Skeletal muscle satellite cell (primary cell): ENCODE data around the gene PRRC2B.

ENCODE experiments used
- H3K27me3 ChIP-seq: 2 replicates; pipeline ENCODE4 v1.7.0; 2013; ENCODE audit warnings: low read length; ENCODE audit not compliant: control insufficient read depth, insufficient read depth
- H3K36me3 ChIP-seq: 2 replicates; pipeline ENCODE4 v1.7.0; 2013; ENCODE audit warnings: mild to moderate bottlenecking, control low read depth, low read length; ENCODE audit not compliant: insufficient read depth
- H3K4me1 ChIP-seq: 2 replicates; pipeline ENCODE4 v1.7.0; 2013; ENCODE audit warnings: low read length; ENCODE audit not compliant: control insufficient read depth, insufficient read depth
- H3K4me2 ChIP-seq: 2 replicates; pipeline ENCODE4 v1.7.0; 2013; ENCODE audit warnings: mild to moderate bottlenecking, low read length
- H3K4me3 ChIP-seq: 2 replicates; pipeline ENCODE4 v1.7.0; 2013; ENCODE audit warnings: low read length
- H3K9ac ChIP-seq: 2 replicates; pipeline ENCODE4 v1.7.0; 2013; ENCODE audit warnings: mild to moderate bottlenecking, low read depth, low read length, moderate library complexity
- H3K9me3 ChIP-seq: replicated peaks from 2 replicates; pipeline ENCODE4 v1.7.0; 2013; ENCODE audit warnings: mild to moderate bottlenecking, control low read depth, low read length

The PRRC2B gene

DNA sequence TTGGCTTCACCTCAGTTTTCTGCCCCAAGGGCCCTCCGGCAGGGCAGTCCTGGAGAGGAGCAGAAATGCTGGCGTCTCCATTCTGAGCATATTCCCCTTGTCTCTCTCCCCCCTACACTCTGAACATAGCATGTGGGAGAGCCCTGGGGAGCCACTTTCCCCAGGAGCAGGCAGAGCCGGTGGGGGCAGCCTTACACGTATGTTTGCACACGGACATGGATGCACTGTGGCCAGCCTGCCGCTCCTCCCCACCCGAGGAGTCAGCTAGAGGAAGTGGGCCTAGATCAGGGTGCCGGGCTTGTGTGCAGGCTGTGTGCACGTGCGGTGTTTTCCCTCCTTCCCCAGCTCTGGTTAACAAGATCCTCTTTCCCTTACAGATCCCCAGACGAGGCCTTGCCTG, 83.5 kb downstream of the PRRC2B start:
- H3K4me3 ChIP-seq = no peak overlapping the region
- no peaks in the 10 kb centered on the region for H3K27me3 ChIP-seq
- peaks cover 94% of the 10 kb centered on the region for H3K36me3 ChIP-seq

DNA sequence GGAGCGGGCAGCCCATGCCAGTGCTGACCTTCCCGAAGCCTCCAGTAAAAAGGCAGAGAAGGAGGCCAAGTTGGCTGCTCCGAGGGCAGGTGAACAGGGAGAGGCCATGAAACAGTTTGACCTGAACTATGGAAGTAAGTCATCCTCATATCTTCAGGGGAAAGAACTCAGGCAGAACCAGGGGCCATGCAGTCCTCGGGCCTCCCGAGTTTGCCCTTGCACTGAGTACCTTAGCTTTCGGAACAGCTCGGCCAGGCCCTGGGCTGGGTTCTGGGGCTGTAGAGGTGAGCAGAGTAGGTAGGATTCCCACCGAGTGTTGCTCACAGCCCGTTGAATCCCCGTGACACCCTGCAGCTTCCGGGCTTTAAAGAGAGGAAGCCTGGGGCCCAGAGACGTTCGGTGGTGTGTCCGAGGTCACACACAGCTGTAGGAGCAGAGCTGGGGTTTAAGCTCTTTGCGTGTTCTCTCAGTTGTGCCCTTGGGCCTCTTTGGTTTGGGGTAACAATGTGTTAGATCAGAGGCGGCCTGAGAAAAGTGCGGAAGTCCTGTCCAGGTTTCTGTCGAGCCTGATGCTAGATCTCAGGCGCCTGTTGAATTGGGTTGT, 84.0 kb downstream of the PRRC2B start:
- H3K4me3 ChIP-seq = no peak overlapping the region
- H3K9ac ChIP-seq = no peak overlapping the region
- no peak overlapping the region for H3K4me2 ChIP-seq
- H3K9me3 ChIP-seq = no peaks in the 10 kb centered on the region
- H3K4me1 ChIP-seq = no peaks in the 10 kb centered on the region
- peaks cover 95% of the 10 kb centered on the region for H3K36me3 ChIP-seq
- no peaks in the 10 kb centered on the region for H3K27me3 ChIP-seq

More for the DNA sequence above, 83.5 kb downstream of the PRRC2B start:
- H3K4me1 ChIP-seq = no peaks in the 10 kb centered on the region
- H3K4me2 ChIP-seq = no peak overlapping the region
- H3K9me3 ChIP-seq = no peaks in the 10 kb centered on the region
- H3K9ac ChIP-seq = no peak overlapping the region

DNA sequence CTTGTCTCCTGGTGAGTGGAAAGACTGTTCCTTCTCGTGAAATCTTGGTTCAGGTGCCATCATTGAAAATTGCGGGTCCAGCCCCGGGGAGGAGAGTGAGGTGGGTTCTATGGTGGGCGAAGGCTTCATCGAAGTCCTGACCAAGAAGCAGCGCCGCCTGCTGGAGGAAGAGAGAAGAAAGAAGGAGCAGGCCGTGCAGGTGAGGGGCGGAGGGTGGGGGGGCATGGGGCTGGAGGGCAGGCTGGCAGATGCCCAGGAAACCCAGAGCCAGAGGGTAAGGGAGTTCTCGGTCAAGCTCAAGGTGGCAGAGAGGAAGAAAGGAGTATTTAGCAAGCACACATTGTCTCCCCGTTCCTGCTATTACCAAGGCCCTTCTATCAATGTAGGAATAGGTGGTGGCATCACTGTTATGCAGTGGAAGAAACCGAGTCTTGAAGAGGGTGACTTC, 84.6 kb downstream of the PRRC2B start:
- H3K4me2 ChIP-seq = no peak overlapping the region
- H3K9ac ChIP-seq = no peak overlapping the region
- H3K4me1 ChIP-seq = no peaks in the 10 kb centered on the region
- H3K36me3 ChIP-seq = peaks cover 95% of the 10 kb centered on the region
- no peaks in the 10 kb centered on the region for H3K9me3 ChIP-seq
- no peaks in the 10 kb centered on the region for H3K27me3 ChIP-seq
- no peak overlapping the region for H3K4me3 ChIP-seq

DNA sequence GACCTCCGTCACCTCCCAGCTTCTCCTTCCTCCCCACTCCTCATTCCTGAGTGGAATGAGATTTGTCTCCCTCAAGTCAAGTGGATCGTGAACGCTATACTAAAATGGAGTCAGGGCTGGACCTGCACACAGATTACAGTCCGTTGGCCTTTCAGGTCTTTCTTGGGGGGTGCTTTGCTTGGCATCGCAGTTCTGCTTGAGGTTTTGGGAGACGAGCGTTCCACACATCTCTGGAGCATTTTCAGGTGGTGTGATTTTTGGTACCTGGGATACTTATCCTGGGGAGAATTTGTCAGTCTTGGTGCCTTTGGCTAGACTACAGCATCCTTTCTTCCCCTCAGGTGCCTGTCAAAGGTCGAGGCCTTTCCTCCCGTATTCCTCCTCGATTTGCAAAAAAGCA, 85.0 kb downstream of the PRRC2B start:
- H3K4me1 ChIP-seq = no peaks in the 10 kb centered on the region
- no peaks in the 10 kb centered on the region for H3K27me3 ChIP-seq
- no peak overlapping the region for H3K9ac ChIP-seq
- peaks cover 95% of the 10 kb centered on the region for H3K36me3 ChIP-seq
- H3K4me3 ChIP-seq = no peak overlapping the region
- H3K9me3 ChIP-seq = no peaks in the 10 kb centered on the region
- H3K4me2 ChIP-seq = no peak overlapping the region

DNA sequence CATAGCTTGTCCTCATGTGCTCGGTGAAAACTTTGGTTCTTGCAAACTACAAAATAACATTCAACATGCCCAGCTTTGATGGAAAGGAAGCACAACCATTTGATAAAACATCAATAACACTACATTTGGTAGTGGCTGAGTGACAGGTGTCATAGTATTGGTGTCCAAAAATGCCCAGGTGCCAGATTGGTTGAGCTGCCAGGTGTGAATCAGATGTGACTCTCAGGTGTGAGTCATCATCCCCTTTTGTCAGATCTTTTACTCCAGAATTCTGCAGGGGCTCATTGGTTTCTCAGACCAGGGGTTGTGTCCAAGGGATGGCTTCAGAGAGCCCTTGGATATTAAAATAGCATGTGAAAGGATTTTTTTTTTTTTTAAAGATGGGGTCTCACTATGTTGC, 86.4 kb downstream of the PRRC2B start:
- no peaks in the 10 kb centered on the region for H3K4me1 ChIP-seq
- H3K9me3 ChIP-seq = no peaks in the 10 kb centered on the region
- no peaks in the 10 kb centered on the region for H3K27me3 ChIP-seq
- H3K4me2 ChIP-seq = no peak overlapping the region
- no peak overlapping the region for H3K4me3 ChIP-seq
- no peak overlapping the region for H3K9ac ChIP-seq
- H3K36me3 ChIP-seq = peaks cover 95% of the 10 kb centered on the region

DNA sequence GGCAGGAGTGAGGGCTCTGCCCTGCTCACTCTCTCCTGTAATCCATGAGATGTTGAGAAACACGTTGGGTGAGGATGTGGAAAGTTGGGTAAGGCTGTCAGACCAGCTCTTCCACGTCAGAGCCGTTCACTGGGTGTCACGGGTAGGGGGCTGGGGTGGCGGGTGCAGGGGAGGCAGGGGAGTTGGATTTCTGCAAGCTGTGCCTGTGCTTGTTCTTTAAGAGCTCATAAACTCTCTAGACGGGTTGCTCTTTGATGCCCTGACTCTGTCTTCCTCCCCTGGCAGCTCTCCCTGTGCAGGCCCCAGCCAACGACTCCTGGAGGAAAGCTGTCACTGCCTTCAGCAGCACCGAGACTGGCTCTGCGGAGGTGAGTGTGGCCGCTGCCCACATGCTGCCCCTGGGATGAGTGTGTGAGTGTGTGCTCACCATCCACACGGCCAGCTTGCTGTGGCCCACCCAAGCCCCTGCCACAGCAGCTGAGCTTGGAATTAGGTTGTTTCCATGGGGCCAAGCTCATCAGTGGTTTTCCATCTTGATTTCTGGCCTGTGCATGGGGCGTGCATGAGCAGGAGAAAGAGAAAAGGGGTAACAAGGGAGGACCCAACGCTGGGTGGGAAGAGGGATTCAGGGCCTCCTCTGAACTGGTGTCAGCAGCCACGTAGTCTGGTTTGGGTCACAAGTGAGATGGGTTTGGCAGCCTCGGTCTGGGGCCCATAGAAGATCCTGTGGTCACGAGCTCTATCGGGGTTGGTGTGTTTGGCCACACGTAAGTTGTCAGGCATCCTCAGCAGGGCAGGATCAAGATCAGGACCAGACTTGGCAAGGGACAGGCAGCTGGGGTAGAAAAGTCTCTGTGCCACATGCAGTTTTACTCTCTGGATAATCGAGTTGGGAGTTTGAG, 87.8 kb downstream of the PRRC2B start:
- no peak overlapping the region for H3K9ac ChIP-seq
- no peaks in the 10 kb centered on the region for H3K27me3 ChIP-seq
- no peak overlapping the region for H3K4me2 ChIP-seq
- H3K4me1 ChIP-seq = no peaks in the 10 kb centered on the region
- H3K4me3 ChIP-seq = no peak overlapping the region
- no peaks in the 10 kb centered on the region for H3K9me3 ChIP-seq
- peaks cover 95% of the 10 kb centered on the region for H3K36me3 ChIP-seq

DNA sequence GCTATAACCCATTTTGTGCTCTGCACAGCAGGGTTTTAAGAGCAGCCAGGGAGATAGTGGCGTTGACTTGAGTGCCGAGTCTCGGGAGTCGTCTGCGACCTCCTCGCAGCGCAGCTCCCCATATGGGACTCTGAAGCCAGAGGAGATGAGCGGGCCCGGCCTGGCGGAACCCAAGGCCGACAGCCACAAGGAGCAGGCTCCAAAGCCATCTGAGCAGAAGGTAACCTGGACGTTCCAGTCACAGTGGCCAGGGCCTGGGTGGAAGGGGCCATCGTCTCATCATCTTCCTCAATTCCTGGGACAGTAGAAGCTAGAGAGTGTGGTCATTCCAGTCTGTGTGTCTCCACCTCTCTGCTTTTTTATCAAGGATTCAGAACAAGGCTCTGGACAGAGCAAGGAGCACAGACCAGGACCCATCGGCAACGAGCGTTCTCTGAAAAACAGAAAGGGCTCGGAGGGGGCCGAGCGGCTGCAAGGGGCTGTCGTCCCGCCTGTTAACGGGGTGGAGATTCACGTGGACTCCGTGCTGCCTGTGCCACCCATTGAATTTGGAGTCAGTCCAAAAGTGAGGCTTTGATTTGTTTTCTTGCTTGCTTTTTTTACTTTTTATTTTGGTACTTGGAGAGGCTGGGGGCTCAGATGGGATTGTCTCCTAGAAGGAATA, 88.6 kb downstream of the PRRC2B start:
- Histone ChIP-seq H3K9ac (no peak overlapping the region), H3K27me3 (no peaks in the 10 kb centered on the region), H3K4me2 (no peak overlapping the region), H3K4me1 (no peaks in the 10 kb centered on the region), H3K36me3 (peaks cover 95% of the 10 kb centered on the region), H3K4me3 (no peak overlapping the region), H3K9me3 (no peaks in the 10 kb centered on the region)

DNA sequence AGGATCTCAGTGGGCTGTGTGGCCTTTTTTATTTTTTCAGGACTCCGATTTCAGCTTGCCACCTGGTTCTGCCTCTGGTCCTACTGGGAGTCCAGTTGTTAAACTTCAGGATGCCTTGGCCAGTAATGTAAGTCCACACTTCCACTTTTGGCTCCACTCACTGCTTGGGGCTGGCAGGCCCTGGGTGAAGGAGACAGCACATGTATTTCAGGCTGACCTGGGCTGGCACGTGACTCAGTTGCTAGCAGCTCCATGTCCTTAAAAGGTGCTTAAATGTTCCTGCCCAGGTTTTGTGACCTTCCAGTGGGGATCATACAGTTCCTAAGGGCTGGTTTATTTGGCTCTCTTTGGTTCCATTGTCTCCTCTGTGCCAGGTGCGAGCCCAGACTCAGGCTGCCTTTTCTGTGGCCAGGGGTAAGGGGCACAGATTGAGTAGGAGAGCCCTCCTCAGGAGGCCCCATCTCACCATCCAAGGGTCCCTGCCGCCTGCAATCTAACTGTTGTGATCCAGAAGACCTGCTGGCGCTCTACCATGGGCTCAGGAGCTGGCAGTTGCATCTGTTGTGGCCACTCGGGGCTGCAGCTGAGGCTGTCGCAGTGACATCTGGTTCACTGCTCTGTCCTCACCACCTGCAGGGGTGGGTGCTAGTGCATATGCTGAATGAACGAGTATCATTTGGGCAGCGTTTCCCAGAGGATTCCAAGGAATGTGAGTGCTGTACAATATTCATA, 89.6 kb downstream of the PRRC2B start:
- H3K36me3 ChIP-seq = peaks cover 96% of the 10 kb centered on the region
- no peak overlapping the region for H3K4me3 ChIP-seq
- H3K9me3 ChIP-seq = no peaks in the 10 kb centered on the region
- no peak overlapping the region for H3K9ac ChIP-seq
- no peaks in the 10 kb centered on the region for H3K27me3 ChIP-seq
- H3K4me2 ChIP-seq = no peak overlapping the region
- H3K4me1 ChIP-seq = no peaks in the 10 kb centered on the region

DNA sequence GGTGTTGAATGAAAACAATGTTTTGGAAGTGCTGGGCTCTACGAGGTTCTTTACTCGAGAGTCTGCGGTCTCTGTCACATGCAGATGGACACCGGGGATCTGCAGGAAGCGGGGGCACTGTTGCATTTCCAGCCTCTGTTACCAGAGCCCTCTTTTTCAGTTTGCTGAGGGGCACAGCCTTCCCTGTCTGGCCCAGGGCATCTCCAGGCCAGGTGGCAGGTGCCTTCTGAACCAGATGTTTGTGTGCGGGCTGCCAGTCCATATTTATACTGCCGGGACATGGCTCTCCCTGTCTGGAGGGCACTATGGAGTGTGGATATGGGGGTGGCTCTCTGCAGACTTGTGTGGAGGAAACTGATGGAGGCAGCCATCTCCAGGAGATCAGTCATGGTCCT, 90.2 kb downstream of the PRRC2B start:
- Histone ChIP-seq H3K4me3 (no peak overlapping the region), H3K4me2 (no peak overlapping the region), H3K9ac (no peak overlapping the region), H3K27me3 (no peaks in the 10 kb centered on the region), H3K4me1 (no peaks in the 10 kb centered on the region), H3K9me3 (no peaks in the 10 kb centered on the region), H3K36me3 (peaks cover 96% of the 10 kb centered on the region)

DNA sequence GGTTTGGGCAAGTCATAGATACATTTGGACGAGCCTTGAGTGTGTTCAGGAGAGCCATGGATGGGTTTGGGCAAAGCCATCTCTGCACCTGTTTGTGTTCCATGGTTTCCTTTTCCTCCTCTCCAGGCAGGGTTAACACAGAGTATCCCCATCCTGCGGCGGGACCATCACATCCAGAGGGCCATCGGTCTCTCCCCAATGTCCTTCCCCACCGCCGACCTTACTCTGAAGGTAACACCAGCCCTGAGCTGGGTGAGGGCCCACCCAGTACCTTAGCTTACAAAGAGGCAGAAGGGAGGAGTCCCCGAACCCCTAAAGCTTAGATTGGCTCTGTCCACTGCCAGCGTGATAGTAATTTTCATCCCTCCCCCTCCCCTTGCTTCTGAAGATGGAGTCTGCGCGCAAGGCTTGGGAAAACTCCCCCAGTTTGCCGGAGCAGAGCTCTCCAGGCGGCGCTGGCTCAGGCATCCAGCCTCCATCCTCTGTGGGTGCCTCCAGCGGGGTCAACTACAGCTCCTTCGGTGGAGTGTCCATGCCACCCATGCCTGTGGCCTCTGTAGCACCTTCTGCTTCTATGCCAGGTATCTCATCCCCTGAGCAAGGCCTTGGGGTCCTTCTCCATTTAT, 90.8 kb downstream of the PRRC2B start:
- Histone ChIP-seq H3K9ac (no peak overlapping the region), H3K36me3 (peaks cover 94% of the 10 kb centered on the region), H3K4me2 (no peak overlapping the region), H3K27me3 (no peaks in the 10 kb centered on the region), H3K4me1 (no peaks in the 10 kb centered on the region), H3K4me3 (no peak overlapping the region), H3K9me3 (no peaks in the 10 kb centered on the region)

DNA sequence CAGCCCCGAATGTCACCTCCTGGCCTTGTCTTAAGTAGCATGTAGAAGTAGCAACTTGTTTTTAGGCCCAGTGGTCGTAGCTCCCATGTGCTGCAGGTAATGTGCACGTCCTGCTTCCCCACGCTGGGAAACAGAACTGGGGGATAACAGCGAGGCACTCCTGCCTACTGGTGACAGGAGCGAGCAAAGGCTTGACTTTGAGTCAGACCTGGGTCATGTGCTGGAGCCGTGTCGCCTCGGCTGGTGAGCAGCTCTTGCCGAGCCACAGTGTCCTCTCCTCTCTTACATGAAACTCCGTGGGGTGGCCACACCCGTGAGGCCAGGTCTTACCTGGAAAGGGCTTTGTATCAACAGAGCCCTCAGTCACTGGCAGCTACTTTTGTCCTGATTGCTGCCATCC, 91.3 kb downstream of the PRRC2B start:
- no peak overlapping the region for H3K9ac ChIP-seq
- peaks cover 94% of the 10 kb centered on the region for H3K36me3 ChIP-seq
- no peaks in the 10 kb centered on the region for H3K4me1 ChIP-seq
- H3K4me2 ChIP-seq = no peak overlapping the region
- H3K27me3 ChIP-seq = no peaks in the 10 kb centered on the region
- H3K4me3 ChIP-seq = no peak overlapping the region
- no peaks in the 10 kb centered on the region for H3K9me3 ChIP-seq
